SK-N-SH (cell line): Measurements from ENCODE around the gene GPR22.

Experiments
- CTCF ChIP-seq: fragments of 200-600 bp; sonication (generic); IDR thresholded peaks from 2 replicates; pipeline ENCODE4 v1.6.1; 2017; ENCODE audit warnings: antibody characterized with exemption, mild to moderate bottlenecking, moderate library complexity
- EZH2phosphoT487 ChIP-seq: fragments of 200-600 bp; sonication (generic); IDR thresholded peaks from 2 replicates; pipeline ENCODE4 v1.6.1; 2017; ENCODE audit warnings: low read depth, mixed run types, mild to moderate bottlenecking, antibody characterized with exemption, moderate library complexity, borderline replicate concordance
- FOXJ3 ChIP-seq: sonication (generic); formaldehyde crosslinking; IDR thresholded peaks from 2 replicates; pipeline ENCODE4 v1.5.1; 2020; ENCODE audit warnings: mild to moderate bottlenecking, missing genetic modification reagents
- GABPA ChIP-seq: IDR thresholded peaks from 2 replicates; pipeline ENCODE4 v1.4.0; 2012; ENCODE audit warnings: low read depth, mild to moderate bottlenecking
- MAX ChIP-seq: IDR thresholded peaks from 2 replicates; pipeline ENCODE4 v1.4.0; 2012; ENCODE audit warnings: low read depth
- NRF1 ChIP-seq: IDR thresholded peaks from 2 replicates; pipeline ENCODE4 v1.6.1; 2012; ENCODE audit warnings: low read depth, mild to moderate bottlenecking, low read length
- POLR2AphosphoS5 ChIP-seq: IDR thresholded peaks from 2 replicates; pipeline ENCODE4 v1.6.1; 2012; ENCODE audit warnings: low read depth, low read length
- REST ChIP-seq: IDR thresholded peaks from 2 replicates; pipeline ENCODE4 v1.6.1; 2012; ENCODE audit warnings: mild to moderate bottlenecking, low read depth, low read length, moderate library complexity
- RFX5 ChIP-seq: IDR thresholded peaks from 2 replicates; pipeline ENCODE4 v1.6.1; 2012; ENCODE audit warnings: mild to moderate bottlenecking, improper control_type of control experiment, low read length
- SIN3A ChIP-seq: IDR thresholded peaks from 2 replicates; pipeline ENCODE4 v1.6.1; 2012; ENCODE audit warnings: low read depth, mild to moderate bottlenecking, low read length, moderate library complexity, borderline replicate concordance
- TCF12 ChIP-seq: IDR thresholded peaks from 2 replicates; pipeline ENCODE4 v1.4.0; 2012

- TF ChIP-seq CTCF (no peak), FOXJ3 (CRISPR knock-in tag) (no peak), TCF12 (no peak), NRF1 (no peak), POLR2AphosphoS5 (no peak), EZH2phosphoT487 (no peak), MAX (no peak), REST (no peak), RFX5 (no peak), GABPA (no peak), SIN3A (no peak)
These were observed 16.5 kb upstream of the GPR22 start for GRCh38 chr7:107453388-107453787.
